ENCODE results near the gene ATXN2L. TPM values are rescaled to one million over a fixed set of nuclear protein-coding genes. Genes with fewer than 3 reads are reported as not detected.

ATXN2L gene
- total and polyA plus RNA-seq, 2 experiments from 2014 or later: 134 to 192 TPM

- DNase-seq (ENCODE audit: low spot score) (no peak), ATAC-seq (no peak)
- no peak for TF ChIP-seq ZNF462 (CRISPR knock-in tag; IDR thresholded peaks at IDR 0.05)
- no peak for TF ChIP-seq CREB1 (CRISPR knock-in tag; IDR thresholded peaks at IDR 0.05; ENCODE audit: low read depth)
- no peak for TF ChIP-seq EZH2 (IDR thresholded peaks at IDR 0.05; ENCODE audit: low read depth, unreplicated experiment)
- no peak for TF ChIP-seq NANOG (IDR thresholded peaks at IDR 0.05; ENCODE audit: borderline replicate concordance)
- TF ChIP-seq ZNF331 (CRISPR knock-in tag; IDR thresholded peaks at IDR 0.05; ENCODE audit: low read depth): no peak
- no peak for TF ChIP-seq CTCF (conservative IDR thresholded peaks at IDR 0.05; ENCODE audit: low read depth in 2 of 2)
- no peak for TF ChIP-seq ZNF114 (CRISPR knock-in tag; IDR thresholded peaks at IDR 0.05)
- no peak for TF ChIP-seq EZH2phosphoT487 (IDR thresholded peaks at IDR 0.05; ENCODE audit: unreplicated experiment)
- no peak for TF ChIP-seq STAT1 (IDR thresholded peaks at IDR 0.05; ENCODE audit: unreplicated experiment)
- no peak for TF ChIP-seq REST (IDR thresholded peaks at IDR 0.05; ENCODE audit: unreplicated experiment)
- TF ChIP-seq JUNB (IDR thresholded peaks at IDR 0.05; ENCODE audit: unreplicated experiment): no peak
- no peak for TF ChIP-seq ETS1 (IDR thresholded peaks at IDR 0.05)
- no peak for TF ChIP-seq POLR2AphosphoS5 (IDR thresholded peaks at IDR 0.05; ENCODE audit: low read depth)
- Histone ChIP-seq H3K36me3 (ENCODE audit: insufficient read depth) (peaks cover under 1% of the 10 kb centered on the region; the same call in 1 of the 2 replicates), H3K4me1 (ENCODE audit: insufficient read depth) (peaks cover 19% of the 10 kb centered on the region), H3K79me2 (replicated peaks; ENCODE audit: insufficient read depth) (peaks cover 16% of the 10 kb centered on the region), H2AFZ (no peak overlapping the region), H3K9me2 (ENCODE audit: insufficient read depth) (no peaks in the 10 kb centered on the region), H3K4me2 (no peak overlapping the region), H4K20me1 (replicated peaks; ENCODE audit: insufficient read depth) (no peaks in the 10 kb centered on the region), H3K4me3 (no peak overlapping the region), H3K27ac (ENCODE audit: low read depth) (no peak overlapping the region), H3F3A (replicated peaks; ENCODE audit: low read depth) (peaks cover 10% of the 10 kb centered on the region), H3K27me3 (ENCODE audit: insufficient read depth) (no peaks in the 10 kb centered on the region)
- Mint-ChIP-seq H3K27ac (no peak overlapping the region; the same call in 1 of the 2 replicates), H3K27me3 (ENCODE audit: insufficient read depth, low read depth, poor library complexity) (peaks cover 14% of the 10 kb centered on the region), H3K4me3 (no peak overlapping the region), H3K4me1 (peaks cover 18% of the 10 kb centered on the region), H3K9me3 (peaks cover 6% of the 10 kb centered on the region), H3K36me3 (ENCODE audit: low read depth) (peaks cover 26% of the 10 kb centered on the region)
Observed at GRCh38 chr16:28820016-28820415, 2.8 kb upstream of the ATXN2L start.

All from GM23338 (cell line).